A673 (cell line): ENCODE measurements around the gene KCNJ4. TPM values are rescaled to one million over a fixed set of nuclear protein-coding genes. Genes with fewer than 3 reads are reported as not detected.

Source experiments
- BruUV-seq: library from RNA; stranded (reverse); fragments of 400-500 nt; replicated peaks from 2 replicates; lab custom pipeline; 2021; lab: Mats Ljungman, UMichigan
- CTCF ChIA-PET: fragments of 300-600 bp; sonication (Branson Sonifier 250); formaldehyde crosslinking; loops from one replicate; lab custom pipeline; 2022; ENCODE audit warnings: antibody characterized with exemption; lab: Charles Lee
- POLR2A ChIA-PET: fragments of 300-600 bp; sonication (Branson Sonifier 250); formaldehyde crosslinking; loops from one replicate; lab custom pipeline; 2022; ENCODE audit warnings: antibody characterized with exemption; ENCODE audit not compliant: low non-redundant PET; lab: Charles Lee
- DNase-seq: peaks from one replicate; pipeline ENCODE4 v3.0.0-alpha.2; 2015; ENCODE audit warnings: low spot score
- H3K27ac ChIP-seq: fragments of 200-600 bp; sonication (generic); 2 replicates; pipeline ENCODE4 v1.5.1; 2016; ENCODE audit warnings: mixed run types, low read depth, mild to moderate bottlenecking, mixed read lengths, antibody characterized with exemption, low read length; ENCODE audit not compliant: poor library complexity, severe bottlenecking
- H3K27me3 ChIP-seq: fragments of 200-600 bp; sonication (generic); replicated peaks from 2 replicates; pipeline ENCODE4 v1.6.1; 2017; ENCODE audit warnings: mixed run types, low read depth, mild to moderate bottlenecking, mixed read lengths, antibody characterized with exemption, low read length; ENCODE audit not compliant: insufficient read depth, poor library complexity
- H3K36me3 ChIP-seq: fragments of 200-600 bp; sonication (generic); 2 replicates; pipeline ENCODE4 v1.6.1; 2016; ENCODE audit warnings: mixed run types, mild to moderate bottlenecking, mixed read lengths, antibody characterized with exemption, low read length; ENCODE audit not compliant: insufficient read depth, poor library complexity, severe bottlenecking
- H3K4me1 ChIP-seq: fragments of 200-600 bp; sonication (generic); 2 replicates; pipeline ENCODE4 v1.6.1; 2017; ENCODE audit warnings: mixed run types, mild to moderate bottlenecking, mixed read lengths, antibody characterized with exemption, low read length; ENCODE audit not compliant: insufficient read depth, poor library complexity, severe bottlenecking
- H3K4me3 ChIP-seq: fragments of 200-600 bp; sonication (generic); 2 replicates; pipeline ENCODE4 v1.5.1; 2016; ENCODE audit warnings: low read depth, mixed run types, mild to moderate bottlenecking, mixed read lengths, low read length; ENCODE audit not compliant: poor library complexity, severe bottlenecking
- H3K9me3 ChIP-seq: fragments of 200-600 bp; sonication (generic); 2 replicates; pipeline ENCODE4 v1.6.1; 2016; ENCODE audit warnings: mixed run types, low read depth, mild to moderate bottlenecking, mixed read lengths, antibody characterized with exemption, low read length; ENCODE audit not compliant: poor library complexity, severe bottlenecking
- CTCF ChIP-seq: fragments of 300-800, 200-600 bp; sonication (generic); conservative IDR thresholded peaks from 2 replicates; pipeline ENCODE4 v1.5.1; 2017; ENCODE audit warnings: low read depth, mild to moderate bottlenecking, antibody characterized with exemption, low read length, moderate library complexity, mixed read lengths
- EZH2 ChIP-seq: fragments of 200-600 bp; sonication (generic); IDR thresholded peaks from 2 replicates; pipeline ENCODE4 v1.6.1; 2017; ENCODE audit warnings: borderline replicate concordance, low read depth, mild to moderate bottlenecking, mixed read lengths, antibody characterized with exemption, low read length; ENCODE audit not compliant: poor library complexity, severe bottlenecking
- intact Hi-C: fragments of 100-400 bp; cut with micrococcal nuclease; formaldehyde crosslinking; loops from one replicate; pipeline ENCODE4 v1.10.0; 2022; ENCODE audit not compliant: unreplicated experiment
- total RNA-seq: library from RNA; stranded (reverse); gene quantifications from 2 replicates; pipeline ENCODE4 v1.2.3, GENCODE V29; 2021

KCNJ4 gene
- total RNA-seq, 1 experiment from 2014 or later: 1.0 TPM

GRCh38 chr22:38491707-38492348 lies 36.8 kb upstream of the KCNJ4 start:
- Histone ChIP-seq H3K4me1 (no peaks in the 10 kb centered on the region), H3K27ac (peak overlapping the region; percentile 29), H3K4me3 (no peak overlapping the region), H3K9me3 (no peaks in the 10 kb centered on the region), H3K27me3 (no peaks in the 10 kb centered on the region), H3K36me3 (peaks cover 100% of the 10 kb centered on the region)
- TF ChIP-seq EZH2: no peak
- no peak for TF ChIP-seq CTCF
- DNase-seq: no peak
- BruUV-seq: no TSS peak
- POLR2A ChIA-PET: interaction anchor here (0.9 kb wide), 1 partner anchor 9 kb away, joined by 12 read pairs; no protein-coding TSS in a partner anchor
- intact Hi-C loops: loop anchor here (10.0 kb wide), 1 partner anchor 617 kb away; no protein-coding TSS in a partner anchor
- CTCF ChIA-PET: no interaction called here

- H3K4me3 ChIP-seq: no peak overlapping the region
- BruUV-seq: no TSS peak
- H3K4me1 ChIP-seq: no peaks in the 10 kb centered on the region
- TF ChIP-seq EZH2 (no peak), CTCF (no peak)
- no peak for DNase-seq
- H3K27ac ChIP-seq: peak overlapping the region; percentile 17
- H3K36me3 ChIP-seq: peaks cover 100% of the 10 kb centered on the region
- H3K9me3 ChIP-seq: no peaks in the 10 kb centered on the region
- H3K27me3 ChIP-seq: no peaks in the 10 kb centered on the region
- ChIA-PET CTCF (no interaction called here), POLR2A (interaction anchor here (0.9 kb wide), 1 partner anchor 10 kb away, joined by 12 read pairs; no protein-coding TSS in a partner anchor)
- intact Hi-C loops: loop anchor here (10.0 kb wide), 1 partner anchor 616 kb away; no protein-coding TSS in a partner anchor
Observed at GRCh38 chr22:38490915-38491314, 35.9 kb upstream of the KCNJ4 start.

GRCh38 chr22:38490475-38490874 lies 35.5 kb upstream of the KCNJ4 start:
- Histone ChIP-seq H3K27me3 (no peaks in the 10 kb centered on the region), H3K27ac (peak overlapping the region; percentile 17), H3K4me3 (no peak overlapping the region), H3K4me1 (no peaks in the 10 kb centered on the region), H3K9me3 (no peaks in the 10 kb centered on the region), H3K36me3 (peaks cover 100% of the 10 kb centered on the region)
- POLR2A ChIA-PET: no interaction called here
- TF ChIP-seq CTCF (no peak), EZH2 (no peak)
- no peak for DNase-seq
- intact Hi-C loops: loop anchor here (10.0 kb wide), 1 partner anchor 616 kb away; no protein-coding TSS in a partner anchor
- BruUV-seq: no TSS peak
- CTCF ChIA-PET: no interaction called here
